Activated CD4-positive, alpha-beta T cell treated with anti-CD3 and anti-CD28 coated beads, Interleukin-2, amount 50 U/mL, for 16 hours (primary cell): ENCODE measurements around the gene SCN4A.
A peak's percentile ranks its signal among the peaks of the same experiment; 100 is the strongest.

ENCODE experiments used
- DNase-seq: peaks from one replicate; pipeline ENCODE4 v3.0.0-alpha.2; 2020

The SCN4A gene

DNA sequence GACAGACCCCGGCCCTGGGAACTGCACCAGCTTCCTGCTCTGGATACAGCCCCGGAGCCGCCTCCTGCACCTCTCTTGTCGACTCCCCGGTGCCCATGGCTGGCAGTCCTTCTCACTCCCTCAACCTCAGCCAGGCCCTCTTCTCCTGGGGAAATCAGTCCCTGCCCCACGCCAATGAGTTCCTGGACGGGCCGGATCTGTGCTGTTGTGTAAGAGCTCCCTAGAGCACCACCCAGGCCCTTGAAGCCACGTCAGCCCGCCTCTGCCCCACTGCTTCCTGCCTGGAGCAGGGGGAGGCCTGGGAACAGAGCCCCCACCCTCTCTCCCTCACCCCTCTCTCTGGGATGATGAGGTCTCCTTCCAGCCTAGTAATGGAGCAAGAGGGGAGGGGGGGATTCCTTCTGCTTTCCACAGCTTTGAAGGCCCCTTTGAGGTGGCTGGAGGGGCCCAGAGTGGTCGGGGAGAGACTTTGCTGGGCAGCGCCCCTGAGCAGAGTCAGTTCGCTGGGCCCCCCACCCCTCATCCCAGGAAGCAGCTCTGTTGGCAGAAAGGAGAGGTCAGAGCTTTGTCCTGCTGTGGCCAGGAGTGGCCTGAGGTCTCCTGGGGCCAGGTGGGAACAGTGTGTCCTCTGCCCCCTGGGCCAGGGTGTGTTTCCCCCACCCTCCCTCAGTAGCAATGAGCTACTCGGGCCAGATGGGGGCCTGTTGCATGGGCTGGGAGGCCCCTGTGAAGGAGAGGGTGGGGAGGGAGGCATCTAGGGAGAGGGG lies 29.2 kb upstream of the SCN4A start:
- DNase-seq, result no peak

- no peak for DNase-seq
Observed at GRCh38 chr17:64001091-64001579, 28.4 kb upstream of the SCN4A start.

GRCh38 chr17:63999680-64000531 lies 27.2 kb upstream of the SCN4A start:
- DNase-seq, result no peak

GRCh38 chr17:63998721-63999679 lies 26.3 kb upstream of the SCN4A start:
- DNase-seq, result no peak

- DNase-seq, result peak; percentile 69
Observed at GRCh38 chr17:63998050-63998720, 25.5 kb upstream of the SCN4A start, which contains the start of gene PRR29. TSS of gene PRR29 (plus strand) at chr17:63998351. CDS start at chr17:63998365, 14 bp downstream.

- no peak for DNase-seq
Observed at GRCh38 chr17:63997341-63998048, 24.8 kb upstream of the SCN4A start.

DNA sequence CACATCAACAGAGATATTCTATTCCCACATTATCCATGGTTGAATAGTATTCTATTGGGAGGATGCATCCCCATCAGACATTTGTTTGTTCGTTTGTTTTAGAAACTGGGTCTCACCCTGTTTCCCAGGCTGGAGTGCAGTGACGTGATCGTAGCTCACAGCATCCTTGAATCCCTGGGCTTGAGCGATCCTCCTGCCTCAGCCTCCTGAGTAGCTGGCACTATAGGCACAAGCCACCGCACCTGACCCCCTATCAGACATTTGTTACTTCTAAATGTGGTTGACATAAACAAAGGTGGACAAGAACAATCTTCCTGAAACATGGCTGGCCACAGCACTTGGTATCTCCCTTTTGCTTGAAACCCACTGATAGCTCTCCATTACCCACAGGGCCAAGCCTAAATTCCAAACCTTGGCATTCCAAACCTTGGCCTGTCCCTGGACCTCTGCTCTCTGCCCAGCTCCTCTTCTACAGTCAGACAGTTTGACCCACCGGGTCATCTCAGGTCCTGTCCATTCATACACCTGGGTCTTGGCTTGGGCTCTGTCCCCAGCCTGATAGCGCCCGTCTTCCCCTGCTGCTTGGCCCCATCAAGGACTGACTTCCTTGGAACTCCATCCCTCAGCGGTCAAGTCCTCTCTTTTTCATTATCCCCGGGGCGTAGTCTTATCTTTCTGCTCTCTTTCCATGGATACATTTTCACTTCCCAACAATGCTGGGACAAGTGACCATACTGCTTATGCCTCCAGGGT lies 23.9 kb upstream of the SCN4A start:
- DNase-seq, result no peak

DNA sequence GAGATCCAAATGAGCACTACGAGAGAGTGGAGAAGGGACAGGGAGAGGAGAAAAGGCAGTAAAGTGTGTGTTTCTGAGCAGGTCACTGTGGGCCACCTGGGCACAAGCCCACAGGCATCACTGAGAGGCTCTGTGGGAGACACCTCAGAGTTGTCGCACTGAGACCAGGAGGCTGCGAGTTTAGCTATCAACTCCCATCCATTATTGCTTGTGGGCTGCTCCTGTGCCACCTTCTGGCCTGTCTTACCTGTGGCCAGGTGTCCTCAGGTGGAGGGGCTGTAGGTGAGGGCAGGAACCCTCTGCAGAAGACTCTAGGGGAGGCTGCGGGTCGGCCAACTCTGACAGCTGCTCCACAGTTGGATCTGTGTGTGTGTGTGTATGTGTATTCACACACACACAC lies 22.9 kb upstream of the SCN4A start:
- no peak for DNase-seq

- no peak for DNase-seq
Observed at GRCh38 chr17:63993368-63993985, 20.8 kb upstream of the SCN4A start.

DNA sequence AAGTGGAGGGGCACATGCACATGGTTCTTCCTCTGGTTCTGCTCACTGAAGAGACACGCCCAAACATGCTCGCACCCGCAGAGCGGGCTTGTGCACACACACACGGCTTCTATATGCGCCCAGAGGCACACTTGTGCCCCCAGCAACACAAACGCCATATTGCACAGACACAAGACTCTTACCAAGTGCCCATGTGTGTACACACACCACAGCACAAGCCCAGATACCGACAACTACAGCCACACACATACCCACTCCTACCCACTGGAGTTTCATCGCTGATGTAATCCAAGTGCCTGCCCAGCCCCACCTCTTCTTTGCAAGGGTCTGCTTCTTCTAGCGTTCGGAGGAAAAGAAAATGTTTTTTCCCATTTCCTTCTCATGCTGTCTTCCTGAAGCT lies 18.9 kb upstream of the SCN4A start:
- DNase-seq, result no peak

DNA sequence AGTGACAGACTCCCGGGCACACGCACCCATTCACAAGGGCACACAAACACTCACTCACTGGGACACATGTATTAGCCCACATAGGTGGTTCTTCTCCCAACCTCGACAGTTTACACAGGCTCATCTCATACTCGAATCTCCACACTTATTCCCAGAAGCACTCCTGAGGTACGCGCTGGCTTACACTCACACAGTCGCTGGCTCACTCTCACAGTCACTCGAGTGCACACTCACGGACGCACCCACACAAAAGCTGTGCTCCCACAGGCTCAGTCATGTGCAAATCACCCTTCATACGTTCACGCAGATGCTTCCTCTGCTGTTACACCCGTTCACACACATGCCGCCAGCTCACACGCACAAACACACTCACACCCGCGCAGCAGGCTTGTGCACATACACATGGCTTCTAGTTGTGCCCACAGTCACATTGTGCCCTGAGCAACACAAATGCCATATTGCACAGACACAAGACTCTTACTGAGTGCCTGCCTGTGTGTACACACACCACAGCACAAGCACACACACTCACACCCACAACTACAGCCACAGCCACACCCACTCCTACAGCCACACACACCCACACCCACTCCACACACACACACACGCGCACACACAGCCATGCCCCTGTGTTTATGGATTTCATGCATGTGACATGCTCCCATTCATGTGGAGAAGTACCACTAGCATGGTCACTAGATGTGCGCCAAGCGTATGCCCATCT lies 17.1 kb upstream of the SCN4A start:
- DNase-seq, result no peak

- DNase-seq, result no peak
Observed at GRCh38 chr17:63988741-63989621, 16.3 kb upstream of the SCN4A start.

DNA sequence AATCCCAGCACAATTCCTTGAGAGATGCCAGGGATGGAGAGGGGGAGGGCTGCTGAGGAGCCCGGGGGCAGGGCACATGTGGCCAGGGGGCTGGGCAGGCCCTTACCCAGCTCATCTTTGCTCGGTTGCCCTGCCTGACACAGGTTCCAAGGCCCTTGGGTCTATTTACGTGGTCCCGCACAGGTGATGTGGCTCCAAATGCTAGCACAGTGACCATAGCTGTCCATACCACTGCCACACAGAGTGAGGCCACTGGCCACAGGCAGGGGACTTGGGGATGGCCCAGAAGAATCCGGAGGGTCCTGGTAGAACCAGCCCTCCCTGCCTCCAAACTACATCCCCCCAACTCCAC lies 15.4 kb upstream of the SCN4A start:
- DNase-seq, result no peak

DNA sequence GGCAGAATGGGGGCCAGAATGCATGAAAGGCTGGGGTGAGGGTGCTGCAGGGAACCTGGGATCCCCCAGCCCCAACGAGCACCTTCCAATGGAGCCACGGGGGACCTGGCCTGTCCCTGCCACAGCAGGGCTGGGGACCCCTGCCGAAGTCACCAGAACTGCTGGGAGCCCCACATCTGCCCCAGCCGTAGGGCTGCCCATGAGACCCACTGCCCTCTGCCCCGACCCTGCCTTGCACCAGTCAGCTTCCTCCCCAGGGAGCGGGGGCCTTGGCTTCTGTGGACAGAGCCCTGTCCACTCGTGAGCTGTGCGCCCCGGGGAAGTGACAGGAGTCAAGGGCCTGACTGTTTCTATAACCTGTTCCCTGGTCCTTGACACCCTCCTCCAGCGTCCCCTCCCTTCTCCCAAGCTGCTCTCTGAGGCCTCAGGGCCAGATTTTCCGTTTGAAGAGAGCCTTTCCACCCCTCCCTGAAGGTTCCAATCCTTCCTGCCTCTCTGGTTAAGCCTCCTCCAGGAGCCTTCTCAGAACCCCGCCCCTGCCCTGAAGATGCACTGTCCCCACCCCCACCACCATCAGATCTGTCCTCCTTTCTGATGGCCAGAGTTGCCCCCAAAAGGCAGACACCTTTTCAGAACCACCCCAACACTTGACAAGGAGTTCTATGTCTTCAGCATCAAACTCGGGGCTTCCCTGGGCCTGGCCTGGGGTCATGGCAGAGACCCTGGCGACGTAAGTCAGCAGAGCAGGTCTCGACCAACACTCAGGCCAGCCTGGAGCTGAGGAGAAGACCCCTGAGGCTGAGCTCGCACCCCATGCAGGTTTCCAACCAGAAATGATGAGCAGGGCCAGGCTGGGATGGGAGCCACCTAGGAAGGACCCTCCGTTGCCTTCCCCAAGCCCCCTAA lies 14.8 kb upstream of the SCN4A start:
- no peak for DNase-seq

GRCh38 chr17:63986821-63987220 lies 14.1 kb upstream of the SCN4A start:
- DNase-seq, result no peak

DNA sequence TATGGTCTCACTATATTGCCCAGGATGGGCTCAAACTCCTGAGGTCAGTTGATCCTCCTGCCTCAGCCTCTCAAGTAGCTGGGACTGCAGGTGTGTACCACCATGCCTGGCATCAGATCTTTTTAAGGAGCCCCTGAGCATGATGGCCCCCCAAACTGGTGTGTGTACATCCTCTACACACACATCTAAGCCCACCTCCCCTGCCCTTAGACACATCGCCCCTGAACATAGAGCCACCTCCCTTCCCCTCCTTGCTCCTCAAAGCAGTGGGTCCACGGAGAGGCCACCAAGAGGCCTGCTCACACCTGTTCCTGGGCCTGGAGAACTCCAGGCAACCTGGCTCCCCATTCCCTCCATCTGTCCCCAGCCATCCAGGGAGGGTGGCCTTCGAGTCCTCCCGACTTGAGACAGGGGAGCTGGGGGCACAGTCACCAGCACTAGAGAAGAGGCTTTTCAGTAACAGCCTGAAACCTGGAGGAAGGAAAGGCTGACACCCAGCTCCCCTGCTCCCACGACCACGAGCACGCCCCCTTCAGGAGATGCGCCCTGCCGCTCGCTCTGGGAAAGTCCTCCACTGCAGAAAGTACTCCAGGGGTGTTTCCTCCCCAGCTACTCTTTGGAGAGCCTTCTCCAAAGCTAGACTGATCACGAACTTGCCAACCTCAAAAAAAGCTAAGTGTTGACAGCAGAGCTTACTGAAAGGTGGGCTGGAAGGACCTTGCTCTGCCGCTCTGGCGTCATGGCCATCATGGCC lies 12.8 kb upstream of the SCN4A start:
- no peak for DNase-seq
